GM19238 (cell line): ENCODE data around the gene KLK5.

ENCODE experiments used
- DNase-seq: peaks from one replicate; pipeline ENCODE4 v3.0.0; 2011; ENCODE audit warnings: low spot score; ENCODE audit not compliant: insufficient read length

Gene KLK5

DNA sequence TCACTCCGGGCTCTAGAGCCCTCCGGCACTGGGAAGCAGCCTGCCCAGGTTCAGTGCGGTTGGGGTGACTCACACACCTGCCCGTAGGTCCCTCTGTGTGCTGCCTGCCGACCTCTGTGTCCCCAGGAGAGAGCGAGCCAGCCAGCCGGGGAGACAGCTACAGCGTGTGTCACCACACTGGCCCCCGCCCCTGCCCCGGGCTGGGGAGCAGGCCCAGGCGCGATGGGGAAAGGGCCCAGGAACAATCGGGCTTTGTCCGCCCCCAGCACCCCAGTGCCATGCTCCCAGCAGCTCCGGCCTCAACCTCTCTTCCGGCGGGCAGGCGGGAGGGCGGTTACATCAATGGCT, 16.5 kb upstream of the KLK5 start, which contains the start of gene KLK6:
KLK6 (minus strand) TSS at position 179 of the 348 bp plus-strand sequence. CDS start 1,487 bp downstream, outside the sequence.
- no peak for DNase-seq

DNA sequence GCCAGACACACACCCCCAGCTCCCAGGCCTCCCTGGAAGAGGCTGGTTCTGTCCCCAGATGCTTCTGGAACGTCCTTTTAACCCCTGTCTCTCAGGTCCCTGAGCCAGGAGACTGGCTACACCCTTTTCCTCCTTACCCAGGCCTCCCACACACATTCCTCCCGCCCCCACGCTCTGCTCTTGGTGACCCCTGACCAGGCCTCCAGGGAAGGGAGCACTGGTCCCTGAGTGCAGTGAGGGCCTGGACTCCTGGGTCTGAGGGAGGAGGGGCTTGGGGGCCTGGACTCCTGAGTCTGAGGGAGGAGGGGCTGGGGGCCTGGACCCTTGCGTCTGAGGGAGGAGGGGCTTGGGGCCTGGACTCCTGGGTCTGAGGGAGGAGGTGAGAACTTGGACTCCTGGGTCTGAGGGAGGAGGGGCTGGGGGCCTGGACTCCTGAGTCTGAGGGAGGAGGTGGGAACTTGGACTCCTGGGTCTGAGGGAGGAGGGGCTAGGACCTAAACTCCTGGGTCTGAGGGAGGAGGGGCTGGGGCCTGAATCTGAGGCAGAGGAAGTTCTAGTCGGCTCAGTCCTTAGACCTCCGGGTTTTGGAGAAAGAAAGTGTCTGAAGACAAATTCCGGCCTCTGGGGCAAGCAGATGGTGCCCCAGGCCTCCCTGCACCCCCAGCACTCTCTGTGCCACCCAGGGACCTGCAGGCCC, 16.0 kb upstream of the KLK5 start:
- DNase-seq: no peak

DNA sequence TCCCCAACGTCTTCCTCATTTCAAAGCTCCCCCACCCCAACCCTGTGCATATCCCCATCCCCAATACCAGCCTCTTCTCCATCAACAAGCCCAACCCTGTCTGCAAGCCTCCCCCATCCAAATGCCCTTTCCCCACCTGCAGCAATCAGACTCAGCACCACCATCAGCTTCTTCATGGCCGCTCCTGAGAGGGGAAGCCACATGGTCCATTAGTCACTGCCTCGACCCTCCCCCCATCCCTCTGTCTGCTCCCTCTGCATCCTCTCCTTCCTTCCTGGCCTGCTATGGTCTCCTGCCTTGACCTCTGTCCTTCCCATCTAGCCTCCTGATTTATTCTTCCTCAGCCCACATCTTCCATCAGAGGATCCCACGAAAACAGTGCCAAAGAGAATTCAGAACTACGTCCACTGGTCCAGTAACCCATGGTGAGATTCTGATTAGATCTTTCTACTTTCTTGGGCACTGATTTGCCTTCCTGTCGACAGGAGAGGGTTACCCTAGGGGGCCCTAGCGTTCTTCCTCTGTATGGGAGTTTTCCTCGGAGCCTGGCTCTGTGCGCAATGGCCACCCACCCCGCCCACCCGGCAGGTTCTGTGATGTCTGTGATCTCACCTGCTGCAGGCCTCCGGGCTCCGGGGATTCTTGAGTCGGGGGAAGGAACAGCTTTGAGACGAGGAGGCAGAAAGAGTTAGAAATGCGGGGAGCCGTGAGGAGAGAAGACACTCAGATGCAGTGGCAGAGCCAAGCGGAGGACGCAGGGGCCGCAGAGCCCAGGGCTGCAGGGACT, 15.3 kb upstream of the KLK5 start:
- DNase-seq: no peak

DNA sequence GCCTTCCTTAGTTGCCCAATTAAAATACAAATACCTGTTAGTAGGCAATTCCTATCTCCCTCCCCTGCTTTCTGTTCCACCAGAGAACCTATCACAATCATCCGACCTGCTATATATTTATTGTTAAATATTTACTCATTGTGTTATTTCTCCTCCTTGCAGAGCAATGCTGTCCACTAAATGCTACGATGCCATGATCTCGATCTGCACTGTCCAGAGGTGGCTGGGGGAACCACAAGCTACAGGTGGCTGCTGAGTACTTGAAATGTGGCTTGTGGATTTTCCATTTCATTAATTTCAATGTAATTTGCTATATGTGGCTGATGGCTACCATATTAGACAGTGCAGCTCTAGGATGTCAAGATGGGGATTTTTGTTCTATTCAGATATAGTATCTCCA, 11.4 kb upstream of the KLK5 start:
- no peak for DNase-seq

- DNase-seq: no peak
Measured at GRCh38 chr19:50963381-50963780, 10.5 kb upstream of the KLK5 start.

- no peak for DNase-seq
Measured at GRCh38 chr19:50962245-50962644, 9.4 kb upstream of the KLK5 start.

DNA sequence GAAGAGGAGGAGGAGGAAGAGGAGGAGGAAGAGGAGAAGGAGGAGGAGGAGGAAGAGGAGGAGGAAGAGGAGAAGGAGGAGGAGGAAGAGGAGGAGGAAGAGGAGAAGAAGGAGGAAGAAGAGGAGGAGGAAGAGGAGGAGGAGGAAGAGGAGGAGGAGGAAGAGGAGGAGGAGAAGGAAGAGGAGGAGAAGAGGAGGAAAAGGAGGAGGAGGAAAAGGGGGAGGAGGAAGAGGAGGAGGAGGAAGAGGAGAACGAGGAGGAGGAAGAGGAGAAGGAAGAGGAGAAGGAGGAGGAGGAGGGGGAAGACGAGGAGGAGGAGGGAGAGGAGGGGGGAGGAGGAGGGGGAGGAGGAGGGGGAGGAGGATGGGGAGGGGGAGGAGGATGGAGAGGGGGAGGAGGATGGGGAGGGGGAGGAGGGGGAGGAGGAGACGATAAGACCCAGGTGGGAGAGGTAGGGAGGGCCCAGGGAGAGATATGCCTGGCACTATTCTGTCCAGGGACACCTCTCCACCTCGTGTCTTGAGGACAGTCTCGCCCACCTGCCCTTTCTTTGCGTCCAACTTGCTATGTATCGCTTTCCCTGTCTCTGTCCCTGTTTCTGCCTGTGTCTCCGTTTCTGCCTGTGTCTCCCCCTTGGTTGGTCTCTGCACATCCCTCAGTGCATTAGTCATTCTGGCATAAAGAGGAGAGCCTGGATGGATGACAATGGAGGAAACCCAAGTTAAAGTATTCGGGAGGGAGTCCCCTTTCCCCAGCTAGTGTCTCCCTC, 7.1 kb upstream of the KLK5 start:
- DNase-seq: no peak

DNA sequence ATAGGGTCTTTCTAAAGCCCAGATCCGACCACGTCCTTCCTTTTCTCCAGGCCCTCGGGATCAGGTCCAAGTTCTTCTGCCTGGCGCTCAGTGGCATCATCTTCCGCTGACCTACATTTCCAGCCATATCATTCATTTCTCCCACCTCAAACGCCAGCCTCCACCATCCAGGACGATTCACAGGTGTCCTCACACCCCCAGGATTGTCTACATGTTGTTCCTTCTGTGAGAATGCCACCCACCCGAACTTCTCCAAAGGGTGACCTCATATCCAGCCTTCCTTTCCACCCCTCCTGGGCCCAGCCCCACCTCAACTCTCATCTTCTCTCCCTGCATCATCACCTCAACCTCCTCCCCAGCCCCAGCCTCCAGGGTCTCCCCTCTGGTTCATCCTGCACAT, 4.7 kb upstream of the KLK5 start:
- DNase-seq: no peak

GRCh38 chr19:50949861-50950260, 3.0 kb downstream of the KLK5 start:
- no peak for DNase-seq

GRCh38 chr19:50947123-50947522, 5.7 kb downstream of the KLK5 start:
- DNase-seq: no peak

DNA sequence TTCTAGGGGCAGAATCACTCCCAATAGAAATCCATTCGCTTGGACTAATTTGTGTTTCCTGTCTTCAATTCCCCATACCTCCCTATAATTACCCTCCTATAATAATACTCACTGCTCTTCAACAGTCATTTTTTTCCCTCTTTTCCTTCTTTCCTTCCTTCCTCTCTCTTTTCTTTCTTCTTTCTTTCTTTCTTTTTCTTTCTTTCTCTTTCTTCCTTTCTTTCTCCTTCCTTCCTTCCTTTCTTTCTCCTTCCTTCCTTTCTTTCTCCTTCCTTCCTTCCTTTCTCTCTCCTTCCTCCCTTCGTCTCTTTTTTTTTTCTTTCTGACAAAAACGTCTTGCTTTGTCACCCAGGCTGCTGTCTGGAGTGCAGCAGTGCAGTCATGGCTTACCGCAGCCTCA, 8.0 kb downstream of the KLK5 start:
- DNase-seq: no peak

DNA sequence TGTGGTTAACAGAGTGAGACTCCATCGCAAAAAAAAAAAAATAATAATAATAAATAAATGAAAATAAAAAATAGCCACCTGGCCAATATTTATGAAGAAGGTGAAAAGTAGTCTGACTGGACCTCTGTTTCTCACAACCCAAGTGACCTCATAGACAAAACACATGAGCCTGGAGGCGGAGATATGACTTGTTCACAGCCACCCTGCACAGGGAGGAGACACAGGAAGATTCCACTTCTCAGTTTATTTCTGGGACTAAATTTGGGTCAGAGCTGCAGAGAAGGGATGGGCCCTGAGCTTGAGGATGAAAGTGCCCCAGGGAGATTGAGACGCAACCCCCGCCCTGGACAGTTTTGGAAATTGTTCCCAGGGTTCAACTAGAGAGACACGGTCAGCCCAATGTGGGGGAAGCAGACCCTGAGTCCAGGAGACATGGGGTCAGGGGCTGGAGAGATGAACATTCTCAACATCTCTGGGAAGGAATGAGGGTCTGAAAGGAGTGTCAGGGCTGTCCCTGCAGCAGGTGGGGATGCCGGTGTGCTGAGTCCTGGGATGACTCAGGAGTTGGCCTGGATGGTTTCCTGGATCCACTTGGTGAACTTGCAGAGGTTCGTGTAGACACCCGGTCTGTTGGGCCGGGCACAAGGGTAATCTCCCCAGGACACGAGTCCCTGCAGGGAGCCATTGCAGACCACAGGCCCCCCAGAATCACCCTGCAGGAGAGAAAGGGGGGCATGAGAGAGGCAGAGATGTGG, 9.6 kb downstream of the KLK5 start:
- no peak for DNase-seq

GRCh38 chr19:50939596-50939995, 13.2 kb downstream of the KLK5 start:
- no peak for DNase-seq

DNA sequence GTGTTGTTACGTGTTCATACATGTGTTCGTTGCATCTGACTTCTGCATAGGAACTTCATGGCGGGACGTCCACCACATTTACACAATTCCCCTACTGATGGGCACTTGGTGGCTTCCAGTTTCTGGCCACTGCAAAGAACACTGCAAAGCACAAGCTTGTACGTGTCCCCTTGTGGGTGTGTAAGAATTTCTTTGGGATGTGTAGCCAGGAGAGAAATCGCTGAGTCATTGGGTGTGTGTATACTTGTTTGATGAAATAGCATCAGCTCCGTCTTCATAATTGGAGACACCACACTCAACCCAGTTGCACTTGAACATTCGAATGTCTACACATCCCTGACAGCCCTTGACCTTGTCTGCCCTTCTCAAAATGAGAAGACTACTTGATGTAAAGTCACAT, 19.2 kb downstream of the KLK5 start:
- no peak for DNase-seq

DNA sequence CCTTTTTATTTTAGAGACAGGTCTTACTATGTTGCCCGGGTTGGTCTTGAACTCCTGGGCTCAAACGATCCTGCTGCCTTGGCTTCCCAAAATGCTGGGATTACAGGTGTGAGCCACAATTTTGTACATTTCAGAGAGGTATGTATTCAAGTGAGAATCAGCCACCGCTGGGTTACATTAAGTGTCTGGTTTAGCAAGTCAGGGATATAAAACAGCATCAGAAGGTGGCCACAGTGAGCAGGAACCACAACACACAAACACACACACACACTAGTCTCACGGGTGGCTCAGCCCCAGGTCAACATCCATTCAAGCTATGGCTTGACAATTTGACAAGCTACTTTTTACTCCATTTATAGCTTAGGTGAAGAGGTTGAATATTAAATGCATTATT, 20.2 kb downstream of the KLK5 start:
- no peak for DNase-seq

GRCh38 chr19:50932018-50932689, 20.7 kb downstream of the KLK5 start:
- no peak for DNase-seq

DNA sequence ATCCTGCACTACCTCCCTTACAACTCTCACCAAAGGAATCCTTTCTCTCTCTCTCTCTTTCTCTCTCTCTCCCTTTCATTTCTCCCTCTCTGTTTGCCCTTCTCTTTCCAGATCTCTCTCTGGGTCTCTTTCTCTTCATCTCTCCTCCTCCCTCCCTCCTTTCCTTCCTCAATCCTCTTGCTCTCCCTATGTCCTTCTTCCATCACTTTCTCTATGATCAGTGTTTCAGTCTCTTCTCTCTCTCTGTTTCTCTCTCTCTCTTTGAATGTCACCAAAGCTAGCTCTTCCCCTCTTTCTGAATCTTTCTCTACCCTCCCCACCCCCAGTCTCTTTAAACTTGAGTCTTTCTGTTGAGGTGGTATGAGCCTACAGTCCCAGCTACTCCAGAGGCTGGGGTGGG, 21.8 kb downstream of the KLK5 start:
- no peak for DNase-seq

DNA sequence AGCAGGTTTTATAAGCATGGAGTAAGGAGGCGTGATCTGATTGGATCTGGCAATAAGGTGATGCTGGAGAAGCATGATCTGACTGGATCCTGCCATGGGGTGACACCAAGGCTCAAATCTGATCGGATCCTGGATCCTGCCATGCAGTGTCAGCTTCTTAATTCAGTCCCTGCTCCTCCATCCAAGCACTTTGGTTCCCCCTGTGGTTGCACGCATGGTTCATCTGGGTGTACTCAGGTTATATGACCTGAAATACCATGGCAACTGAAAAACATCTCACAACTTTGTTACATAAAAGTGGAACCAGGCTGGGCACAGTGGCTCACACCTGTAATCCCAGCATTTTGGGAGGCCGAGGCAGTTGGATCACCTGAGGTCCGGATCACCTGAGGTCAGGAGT, 24.0 kb downstream of the KLK5 start:
- DNase-seq: no peak

- no peak for DNase-seq
Measured at GRCh38 chr19:50926144-50926543, 26.7 kb downstream of the KLK5 start.

- no peak for DNase-seq
Measured at GRCh38 chr19:50925734-50926133, 27.1 kb downstream of the KLK5 start.

DNA sequence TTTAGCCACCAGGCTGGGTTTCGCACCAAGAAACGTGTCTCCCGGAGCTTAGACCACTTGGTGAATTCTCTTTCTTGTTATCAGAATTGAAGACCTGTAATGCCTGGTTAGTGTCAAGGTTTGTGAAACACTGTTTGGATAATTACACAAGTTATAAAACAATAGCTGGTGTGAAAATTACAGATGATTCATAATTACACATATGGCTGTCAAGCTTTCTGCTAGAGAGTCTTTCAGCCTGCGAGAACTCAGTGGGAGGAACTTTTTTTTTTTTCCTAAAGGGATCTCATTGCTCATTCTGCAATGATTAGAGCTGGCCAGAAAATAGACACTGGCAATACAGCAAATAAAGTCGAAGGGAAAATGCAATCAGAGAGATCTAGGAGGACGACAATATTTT, 28.3 kb downstream of the KLK5 start:
- no peak for DNase-seq
